ENCODE results near the gene EXOSC7. TPM values are rescaled to one million over a fixed set of nuclear protein-coding genes. Genes with fewer than 3 reads are reported as not detected.
A peak's percentile ranks its signal among the peaks of the same experiment; 100 is the strongest.

Gene EXOSC7
- total RNA-seq, 1 experiment from 2014 or later = 88.7 TPM

DNA sequence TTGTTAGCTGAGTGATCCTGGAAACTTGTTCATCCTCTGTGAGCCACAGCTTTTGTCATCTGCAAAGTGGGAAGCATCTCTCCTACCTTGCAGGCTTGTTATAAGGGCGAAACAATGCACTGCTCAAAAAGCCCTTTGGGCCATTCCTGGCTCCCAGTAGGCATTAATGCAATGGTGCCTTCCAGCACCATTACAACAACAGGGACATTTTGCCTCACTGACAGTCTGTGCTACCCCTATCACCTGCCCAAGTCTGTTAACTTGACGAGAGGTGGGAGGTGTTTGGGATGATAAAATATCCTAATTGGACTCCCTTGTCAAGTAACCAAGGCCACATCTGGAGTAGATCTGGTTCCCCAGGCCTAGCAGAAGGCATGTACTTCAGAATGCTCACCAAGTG is 44.3 kb upstream of the EXOSC7 start:
- Histone ChIP-seq H3K18ac (ENCODE audit: insufficient read length, low read depth, low read length) (no peak overlapping the region), H3K23me2 (ENCODE audit: insufficient read length, low read depth, low read length, poor library complexity, severe bottlenecking) (no peaks in the 10 kb centered on the region), H3K4me2 (ENCODE audit: insufficient read depth, insufficient read length, low read length) (no peak overlapping the region), H3K14ac (ENCODE audit: insufficient read depth, low read length) (no peak overlapping the region), H4K5ac (ENCODE audit: insufficient read length, low read depth, low read length) (no peak overlapping the region), H3K9me3 (ENCODE audit: control insufficient read depth, low read depth, low read length) (no peaks in the 10 kb centered on the region), H2AFZ (ENCODE audit: low read length) (no peak overlapping the region), H3K9ac (ENCODE audit: extremely low read depth, insufficient read length, low read length) (no peak overlapping the region), H3K27ac (ENCODE audit: insufficient read length, low read depth, low read length) (no peak overlapping the region), H4K20me1 (ENCODE audit: control insufficient read depth, insufficient read depth, insufficient read length) (no peaks in the 10 kb centered on the region), H4K91ac (ENCODE audit: insufficient read length, low read depth, low read length) (no peak overlapping the region), H3K56ac (ENCODE audit: insufficient read length, low read depth, low read length) (no peak overlapping the region), H3K27me3 (ENCODE audit: insufficient read depth, low read length) (no peaks in the 10 kb centered on the region), H3K79me2 (ENCODE audit: insufficient read depth, low read length) (no peaks in the 10 kb centered on the region), H2BK5ac (ENCODE audit: insufficient read length, low read length) (no peak overlapping the region), H3K4me1 (ENCODE audit: insufficient read depth, low read length) (no peaks in the 10 kb centered on the region), H4K8ac (replicated peaks; ENCODE audit: insufficient read length, low read depth, low read length) (no peak overlapping the region), H3T11ph (ENCODE audit: low read length) (no peak overlapping the region), H2BK120ac (ENCODE audit: low read depth, low read length, poor library complexity, severe bottlenecking) (no peak overlapping the region), H3K79me1 (ENCODE audit: insufficient read depth, low read depth, low read length, poor library complexity, severe bottlenecking) (no peaks in the 10 kb centered on the region), H2AK5ac (ENCODE audit: insufficient read length, low read length) (no peak overlapping the region), H2BK20ac (ENCODE audit: low read depth, low read length, poor library complexity, severe bottlenecking) (no peak overlapping the region), H2BK12ac (ENCODE audit: insufficient read length, low read depth, low read length) (no peak overlapping the region), H3K23ac (ENCODE audit: insufficient read length, low read depth, low read length) (no peak overlapping the region), H2BK15ac (ENCODE audit: low read depth, low read length) (no peak overlapping the region), H3K4ac (ENCODE audit: low read depth, low read length) (no peak overlapping the region)
- Mint-ChIP-seq H3K27ac (peak overlapping the region in 2 of 3 experiments; percentile 35 to 61; a peak in 2 of 7 replicates), H3K36me3 (ENCODE audit: insufficient read depth in 1 of 3, low read depth in 3 of 3) (peaks cover 42 to 61% (median 58%) of the 10 kb centered on the region in 3 experiments), H3K4me1 (peaks cover 21 to 25% of the 10 kb centered on the region in 2 experiments), H3K4me3 (no peak overlapping the region; a peak in 1 of 5 replicates), H3K9me3 (no peaks in the 10 kb centered on the region), H3K27me3 (ENCODE audit: low read depth) (no peaks in the 10 kb centered on the region)
- no CpG with 5 or more reads among the region's 2 CpGs for WGBS (ENCODE audit: extremely low coverage, insufficient read length, low lambda C conversion rate)
- TF ChIP-seq, protein P1, sequence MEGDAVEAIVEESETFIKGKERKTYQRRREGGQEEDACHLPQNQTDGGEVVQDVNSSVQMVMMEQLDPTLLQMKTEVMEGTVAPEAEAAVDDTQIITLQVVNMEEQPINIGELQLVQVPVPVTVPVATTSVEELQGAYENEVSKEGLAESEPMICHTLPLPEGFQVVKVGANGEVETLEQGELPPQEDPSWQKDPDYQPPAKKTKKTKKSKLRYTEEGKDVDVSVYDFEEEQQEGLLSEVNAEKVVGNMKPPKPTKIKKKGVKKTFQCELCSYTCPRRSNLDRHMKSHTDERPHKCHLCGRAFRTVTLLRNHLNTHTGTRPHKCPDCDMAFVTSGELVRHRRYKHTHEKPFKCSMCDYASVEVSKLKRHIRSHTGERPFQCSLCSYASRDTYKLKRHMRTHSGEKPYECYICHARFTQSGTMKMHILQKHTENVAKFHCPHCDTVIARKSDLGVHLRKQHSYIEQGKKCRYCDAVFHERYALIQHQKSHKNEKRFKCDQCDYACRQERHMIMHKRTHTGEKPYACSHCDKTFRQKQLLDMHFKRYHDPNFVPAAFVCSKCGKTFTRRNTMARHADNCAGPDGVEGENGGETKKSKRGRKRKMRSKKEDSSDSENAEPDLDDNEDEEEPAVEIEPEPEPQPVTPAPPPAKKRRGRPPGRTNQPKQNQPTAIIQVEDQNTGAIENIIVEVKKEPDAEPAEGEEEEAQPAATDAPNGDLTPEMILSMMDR (conservative IDR thresholded peaks at IDR 0.05) = no peak
- no peak for DNase-seq
